SK-N-SH treated with all-trans-retinoic acid at 6 μM for 48 hours (cell line): ENCODE results near the gene TKTL1.

Source experiments
- ATAC-seq: fragments of 200-7000 bp; cut with Tn5 transposase; 3 replicates; pipeline ENCODE4 v1.9.1; 2020; ENCODE audit warnings: mild to moderate bottlenecking, moderate library complexity
- ARNTL ChIP-seq: fragments of 450-650 bp; formaldehyde crosslinking; IDR thresholded peaks from 2 replicates; pipeline ENCODE4 v1.5.0; 2020; ENCODE audit warnings: low read depth, mild to moderate bottlenecking, moderate library complexity, borderline replicate concordance
- BACH2 ChIP-seq: fragments of 250-450 bp; sonication (Bioruptor Pico); IDR thresholded peaks from 2 replicates; pipeline ENCODE4 v1.9.0; 2021; ENCODE audit warnings: mild to moderate bottlenecking, borderline replicate concordance
- CREB5 ChIP-seq: fragments of 250-450 bp; sonication (Bioruptor Pico); IDR thresholded peaks from 2 replicates; pipeline ENCODE4 v1.5.1; 2020; ENCODE audit warnings: low read depth, mild to moderate bottlenecking, moderate library complexity
- CSDC2 ChIP-seq: fragments of 250-450 bp; sonication (Bioruptor Pico); IDR thresholded peaks from 2 replicates; pipeline ENCODE4 v1.5.0; 2020; ENCODE audit warnings: mild to moderate bottlenecking, moderate library complexity
- ESRRG ChIP-seq: fragments of 250-450 bp; sonication (Bioruptor Pico); IDR thresholded peaks from 2 replicates; pipeline ENCODE4 v1.6.1; 2021; ENCODE audit warnings: mild to moderate bottlenecking
- ISL1 ChIP-seq: fragments of 250-450 bp; sonication (Bioruptor Pico); IDR thresholded peaks from 2 replicates; pipeline ENCODE4 v2.1.2; 2022; ENCODE audit warnings: mild to moderate bottlenecking, moderate library complexity
- OSR1 ChIP-seq: fragments of 250-450 bp; sonication (Bioruptor Pico); IDR thresholded peaks from 2 replicates; pipeline ENCODE4 v1.8.0; 2022; ENCODE audit warnings: moderate library complexity, mild to moderate bottlenecking, inconsistent platforms
- PATZ1 ChIP-seq: fragments of 250-450 bp; sonication (Bioruptor Pico); IDR thresholded peaks from 2 replicates; pipeline ENCODE4 v1.8.0; 2020; ENCODE audit warnings: mild to moderate bottlenecking, moderate library complexity, borderline replicate concordance
- PPARA ChIP-seq: fragments of 250-450 bp; sonication (Bioruptor Pico); IDR thresholded peaks from 2 replicates; pipeline ENCODE4 v1.5.0; 2020; ENCODE audit warnings: mild to moderate bottlenecking, borderline replicate concordance
- RARB ChIP-seq: fragments of 250-450 bp; sonication (Bioruptor Pico); IDR thresholded peaks from 2 replicates; pipeline ENCODE4 v1.8.0; 2021; ENCODE audit warnings: mild to moderate bottlenecking, moderate library complexity
- SNAI2 ChIP-seq: fragments of 250-450 bp; sonication (Bioruptor Pico); IDR thresholded peaks from 2 replicates; pipeline ENCODE4 v1.5.0; 2020; ENCODE audit warnings: mild to moderate bottlenecking, moderate library complexity
- TCF4 ChIP-seq: fragments of 250-450 bp; sonication (Bioruptor Pico); IDR thresholded peaks from 2 replicates; pipeline ENCODE4 v1.8.0; 2021; ENCODE audit warnings: mild to moderate bottlenecking, moderate library complexity, borderline replicate concordance
- TOX ChIP-seq: fragments of 250-450 bp; sonication (Bioruptor Pico); IDR thresholded peaks from 2 replicates; pipeline ENCODE4 v1.8.0; 2021; ENCODE audit warnings: mild to moderate bottlenecking, moderate library complexity, borderline replicate concordance
- ZC3H10 ChIP-seq: fragments of 250-450 bp; sonication (Bioruptor Pico); IDR thresholded peaks from 2 replicates; pipeline ENCODE4 v1.5.1; 2021; ENCODE audit warnings: mild to moderate bottlenecking, moderate library complexity
- ZFP3 ChIP-seq: fragments of 250-450 bp; sonication (Bioruptor Pico); IDR thresholded peaks from 2 replicates; pipeline ENCODE4 v1.5.0; 2020; ENCODE audit warnings: mild to moderate bottlenecking, moderate library complexity
- ZFP30 ChIP-seq: fragments of 450-650 bp; formaldehyde crosslinking; IDR thresholded peaks from 2 replicates; pipeline ENCODE4 v1.5.0; 2022; ENCODE audit warnings: mild to moderate bottlenecking, moderate library complexity
- ZNF565 ChIP-seq: fragments of 450-650 bp; formaldehyde crosslinking; conservative IDR thresholded peaks from 2 replicates; pipeline ENCODE4 v1.5.0; 2020; ENCODE audit warnings: low read depth, mild to moderate bottlenecking, moderate library complexity
- ZNF70 ChIP-seq: fragments of 450-650 bp; formaldehyde crosslinking; IDR thresholded peaks from 2 replicates; pipeline ENCODE4 v1.5.0; 2020; ENCODE audit warnings: mild to moderate bottlenecking, moderate library complexity
- ZNF8 ChIP-seq: fragments of 450-650 bp; formaldehyde crosslinking; IDR thresholded peaks from 2 replicates; pipeline ENCODE4 v1.5.0; 2020; ENCODE audit warnings: mild to moderate bottlenecking, moderate library complexity
- TF ChIP-seq, protein P1 (sequence below): fragments of 250-450 bp; sonication (Bioruptor Pico); IDR thresholded peaks from 2 replicates; pipeline ENCODE4 v1.5.1; 2021; ENCODE audit warnings: mild to moderate bottlenecking, moderate library complexity
- TF ChIP-seq, protein P2 (sequence below): fragments of 250-450 bp; sonication (Bioruptor Pico); IDR thresholded peaks from 2 replicates; pipeline ENCODE4 v1.5.0; 2020; ENCODE audit warnings: mild to moderate bottlenecking, moderate library complexity
- TF ChIP-seq, protein P3 (sequence below): fragments of 250-450 bp; sonication (Bioruptor Pico); IDR thresholded peaks from 2 replicates; pipeline ENCODE4 v1.8.0; 2021; ENCODE audit warnings: low read depth, mild to moderate bottlenecking, moderate library complexity, borderline replicate concordance

TKTL1 gene

DNA sequence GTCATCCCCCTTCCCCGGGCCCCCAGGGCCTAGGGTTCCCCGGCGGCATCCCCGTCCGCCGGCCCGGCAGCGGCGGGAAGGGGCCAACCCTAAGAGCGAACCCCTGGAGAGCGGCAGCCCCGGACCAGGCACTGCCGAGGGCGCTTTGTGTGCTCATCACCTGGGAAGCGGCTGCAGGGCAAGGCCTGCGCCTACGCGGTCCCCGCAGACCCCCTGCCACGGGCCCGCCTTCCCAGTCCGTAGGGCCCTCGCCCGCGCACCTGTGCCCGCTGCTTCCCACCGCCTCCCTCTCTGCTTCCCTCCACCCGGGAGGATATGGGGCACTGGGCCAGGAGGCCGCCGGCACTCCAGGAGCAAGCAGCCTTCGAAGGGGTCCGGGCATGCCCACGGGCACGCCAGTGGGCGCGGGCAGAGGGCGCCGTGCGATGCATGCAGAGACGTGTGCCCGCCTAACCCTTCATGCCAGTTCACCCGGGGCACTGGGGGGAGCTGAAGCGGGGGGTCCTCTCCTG, 76.2 kb downstream of the TKTL1 start:
- ATAC-seq: no peak
- TF ChIP-seq ZFP30: no peak
- TF ChIP-seq SNAI2 (CRISPR knock-in tag): no peak
- TF ChIP-seq, protein P1, sequence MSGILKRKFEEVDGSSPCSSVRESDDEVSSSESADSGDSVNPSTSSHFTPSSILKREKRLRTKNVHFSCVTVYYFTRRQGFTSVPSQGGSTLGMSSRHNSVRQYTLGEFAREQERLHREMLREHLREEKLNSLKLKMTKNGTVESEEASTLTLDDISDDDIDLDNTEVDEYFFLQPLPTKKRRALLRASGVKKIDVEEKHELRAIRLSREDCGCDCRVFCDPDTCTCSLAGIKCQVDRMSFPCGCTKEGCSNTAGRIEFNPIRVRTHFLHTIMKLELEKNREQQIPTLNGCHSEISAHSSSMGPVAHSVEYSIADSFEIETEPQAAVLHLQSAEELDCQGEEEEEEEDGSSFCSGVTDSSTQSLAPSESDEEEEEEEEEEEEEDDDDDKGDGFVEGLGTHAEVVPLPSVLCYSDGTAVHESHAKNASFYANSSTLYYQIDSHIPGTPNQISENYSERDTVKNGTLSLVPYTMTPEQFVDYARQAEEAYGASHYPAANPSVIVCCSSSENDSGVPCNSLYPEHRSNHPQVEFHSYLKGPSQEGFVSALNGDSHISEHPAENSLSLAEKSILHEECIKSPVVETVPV (CRISPR knock-in tag): no peak
- TF ChIP-seq PATZ1: no peak
- no peak for TF ChIP-seq OSR1 (CRISPR knock-in tag)
- TF ChIP-seq CREB5: no peak
- TF ChIP-seq ZNF8 (CRISPR knock-in tag): no peak
- no peak for TF ChIP-seq PPARA
- TF ChIP-seq ZC3H10 (CRISPR knock-in tag): no peak
- TF ChIP-seq ARNTL (CRISPR knock-in tag): no peak
- TF ChIP-seq RARB: no peak
- TF ChIP-seq BACH2: no peak
- no peak for TF ChIP-seq TOX (CRISPR knock-in tag)
- no peak for TF ChIP-seq ZNF565
- TF ChIP-seq CSDC2 (CRISPR knock-in tag): no peak
- no peak for TF ChIP-seq TCF4 (CRISPR knock-in tag)
- TF ChIP-seq, protein P2, sequence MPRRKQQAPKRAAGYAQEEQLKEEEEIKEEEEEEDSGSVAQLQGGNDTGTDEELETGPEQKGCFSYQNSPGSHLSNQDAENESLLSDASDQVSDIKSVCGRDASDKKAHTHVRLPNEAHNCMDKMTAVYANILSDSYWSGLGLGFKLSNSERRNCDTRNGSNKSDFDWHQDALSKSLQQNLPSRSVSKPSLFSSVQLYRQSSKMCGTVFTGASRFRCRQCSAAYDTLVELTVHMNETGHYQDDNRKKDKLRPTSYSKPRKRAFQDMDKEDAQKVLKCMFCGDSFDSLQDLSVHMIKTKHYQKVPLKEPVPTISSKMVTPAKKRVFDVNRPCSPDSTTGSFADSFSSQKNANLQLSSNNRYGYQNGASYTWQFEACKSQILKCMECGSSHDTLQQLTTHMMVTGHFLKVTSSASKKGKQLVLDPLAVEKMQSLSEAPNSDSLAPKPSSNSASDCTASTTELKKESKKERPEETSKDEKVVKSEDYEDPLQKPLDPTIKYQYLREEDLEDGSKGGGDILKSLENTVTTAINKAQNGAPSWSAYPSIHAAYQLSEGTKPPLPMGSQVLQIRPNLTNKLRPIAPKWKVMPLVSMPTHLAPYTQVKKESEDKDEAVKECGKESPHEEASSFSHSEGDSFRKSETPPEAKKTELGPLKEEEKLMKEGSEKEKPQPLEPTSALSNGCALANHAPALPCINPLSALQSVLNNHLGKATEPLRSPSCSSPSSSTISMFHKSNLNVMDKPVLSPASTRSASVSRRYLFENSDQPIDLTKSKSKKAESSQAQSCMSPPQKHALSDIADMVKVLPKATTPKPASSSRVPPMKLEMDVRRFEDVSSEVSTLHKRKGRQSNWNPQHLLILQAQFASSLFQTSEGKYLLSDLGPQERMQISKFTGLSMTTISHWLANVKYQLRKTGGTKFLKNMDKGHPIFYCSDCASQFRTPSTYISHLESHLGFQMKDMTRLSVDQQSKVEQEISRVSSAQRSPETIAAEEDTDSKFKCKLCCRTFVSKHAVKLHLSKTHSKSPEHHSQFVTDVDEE (CRISPR knock-in tag): no peak
- TF ChIP-seq, protein P3, sequence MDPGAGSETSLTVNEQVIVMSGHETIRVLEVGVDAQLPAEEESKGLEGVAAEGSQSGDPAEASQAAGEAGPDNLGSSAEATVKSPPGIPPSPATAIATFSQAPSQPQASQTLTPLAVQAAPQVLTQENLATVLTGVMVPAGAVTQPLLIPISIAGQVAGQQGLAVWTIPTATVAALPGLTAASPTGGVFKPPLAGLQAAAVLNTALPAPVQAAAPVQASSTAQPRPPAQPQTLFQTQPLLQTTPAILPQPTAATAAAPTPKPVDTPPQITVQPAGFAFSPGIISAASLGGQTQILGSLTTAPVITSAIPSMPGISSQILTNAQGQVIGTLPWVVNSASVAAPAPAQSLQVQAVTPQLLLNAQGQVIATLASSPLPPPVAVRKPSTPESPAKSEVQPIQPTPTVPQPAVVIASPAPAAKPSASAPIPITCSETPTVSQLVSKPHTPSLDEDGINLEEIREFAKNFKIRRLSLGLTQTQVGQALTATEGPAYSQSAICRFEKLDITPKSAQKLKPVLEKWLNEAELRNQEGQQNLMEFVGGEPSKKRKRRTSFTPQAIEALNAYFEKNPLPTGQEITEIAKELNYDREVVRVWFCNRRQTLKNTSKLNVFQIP: no peak
- no peak for TF ChIP-seq ZNF70 (CRISPR knock-in tag)
- no peak for TF ChIP-seq ISL1 (CRISPR knock-in tag)
- TF ChIP-seq, all 23 proteins: peak for 0

DNA sequence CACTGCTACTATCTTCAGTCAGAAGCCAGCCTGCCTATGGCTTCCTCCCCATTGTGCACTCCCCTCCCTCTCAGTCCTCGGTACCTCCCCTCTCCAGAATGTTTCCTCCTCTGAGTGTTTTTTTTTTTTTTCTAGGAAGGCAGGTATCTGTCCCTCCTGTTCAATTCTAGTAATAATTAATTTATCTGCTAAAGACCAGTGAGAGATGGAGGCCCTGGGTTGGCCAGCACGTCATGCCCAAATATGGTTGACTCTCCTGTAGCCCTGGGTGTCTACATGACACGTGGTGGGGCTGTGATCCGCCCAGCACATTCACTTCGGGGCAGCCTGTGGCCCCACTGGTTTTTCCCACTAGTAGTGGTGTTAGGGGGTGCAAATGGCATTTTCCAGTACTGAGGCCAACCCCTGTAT, 77.0 kb downstream of the TKTL1 start:
- no peak for TF ChIP-seq ZC3H10 (CRISPR knock-in tag)
- no peak for TF ChIP-seq ZFP3 (CRISPR knock-in tag)
- TF ChIP-seq ESRRG: no peak
- no peak for TF ChIP-seq TCF4 (CRISPR knock-in tag)
- no peak for TF ChIP-seq ISL1 (CRISPR knock-in tag)
- TF ChIP-seq ZNF8 (CRISPR knock-in tag): no peak
- ATAC-seq: no peak
